Tibial nerve (tissue), 4 donors: ENCODE measurements around the gene FAM181A.

Experiments used
- EP300 ChIP-seq, 2 donors: sonication (generic); formaldehyde crosslinking; IDR thresholded peaks; one replicate each; pipeline ENCODE4 v1.6.1; 2017; ENCODE audit warnings: antibody characterized with exemption in 2 of 2, mild to moderate bottlenecking in 1 of 2
- POLR2A ChIP-seq, 2 donors: fragments of 450-650 bp; IDR thresholded peaks; one replicate each; pipeline ENCODE4 v1.6.1; 2017; ENCODE audit warnings: antibody characterized with exemption in 2 of 2, mild to moderate bottlenecking in 2 of 2, moderate library complexity in 2 of 2
- TF ChIP-seq, protein P1 (sequence below), 5 experiments: fragments of 200-600 bp in 3 of 5; fragments of 450-650 bp in 2 of 5; sonication (generic) in 3 of 5; IDR thresholded peaks; one replicate each; pipeline ENCODE4 v1.5.1; 2016 to 2019; ENCODE audit warnings: antibody characterized with exemption in 5 of 5, mild to moderate bottlenecking in 3 of 5, moderate library complexity in 2 of 5

DNA sequence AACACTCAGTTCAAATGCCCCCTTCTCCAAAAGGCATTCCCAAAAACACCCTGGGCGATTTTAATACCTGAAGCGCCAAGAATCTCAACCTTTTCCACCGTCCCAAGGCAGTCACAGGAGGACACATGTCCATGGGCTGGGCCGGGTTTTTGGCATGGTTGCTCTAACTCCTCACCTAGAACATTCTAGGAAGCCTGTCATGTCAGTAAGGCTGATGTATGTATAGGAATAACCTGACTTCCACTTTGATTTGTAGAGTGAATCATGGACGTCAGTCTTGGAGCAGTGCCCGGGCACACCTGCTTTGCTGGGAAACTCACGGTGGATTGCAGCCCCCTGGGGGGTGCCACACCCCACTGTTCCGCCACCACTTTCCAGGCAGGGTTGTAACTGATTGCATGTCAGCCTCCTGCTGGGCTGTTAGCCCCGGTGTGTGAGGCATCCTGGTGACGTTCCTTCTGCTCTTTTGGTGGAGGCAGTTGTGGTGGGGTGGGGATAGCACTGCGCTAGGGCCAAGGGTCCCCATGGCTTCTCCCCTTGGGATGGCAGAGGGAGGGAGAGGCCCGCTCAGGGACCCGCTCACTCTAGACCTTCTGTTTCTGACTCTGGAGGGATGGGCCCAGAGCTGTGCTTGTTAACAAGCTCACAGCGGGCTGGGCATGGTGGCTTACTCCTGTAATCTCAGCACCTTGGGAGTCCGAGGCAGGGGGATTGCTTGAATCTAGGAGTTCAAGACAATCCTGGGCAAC is 35.2 kb upstream of the FAM181A start:
- TF ChIP-seq EP300 (IDR thresholded peaks at IDR 0.05) = no peak
- no peak for TF ChIP-seq POLR2A (IDR thresholded peaks at IDR 0.05)
- TF ChIP-seq, protein P1, sequence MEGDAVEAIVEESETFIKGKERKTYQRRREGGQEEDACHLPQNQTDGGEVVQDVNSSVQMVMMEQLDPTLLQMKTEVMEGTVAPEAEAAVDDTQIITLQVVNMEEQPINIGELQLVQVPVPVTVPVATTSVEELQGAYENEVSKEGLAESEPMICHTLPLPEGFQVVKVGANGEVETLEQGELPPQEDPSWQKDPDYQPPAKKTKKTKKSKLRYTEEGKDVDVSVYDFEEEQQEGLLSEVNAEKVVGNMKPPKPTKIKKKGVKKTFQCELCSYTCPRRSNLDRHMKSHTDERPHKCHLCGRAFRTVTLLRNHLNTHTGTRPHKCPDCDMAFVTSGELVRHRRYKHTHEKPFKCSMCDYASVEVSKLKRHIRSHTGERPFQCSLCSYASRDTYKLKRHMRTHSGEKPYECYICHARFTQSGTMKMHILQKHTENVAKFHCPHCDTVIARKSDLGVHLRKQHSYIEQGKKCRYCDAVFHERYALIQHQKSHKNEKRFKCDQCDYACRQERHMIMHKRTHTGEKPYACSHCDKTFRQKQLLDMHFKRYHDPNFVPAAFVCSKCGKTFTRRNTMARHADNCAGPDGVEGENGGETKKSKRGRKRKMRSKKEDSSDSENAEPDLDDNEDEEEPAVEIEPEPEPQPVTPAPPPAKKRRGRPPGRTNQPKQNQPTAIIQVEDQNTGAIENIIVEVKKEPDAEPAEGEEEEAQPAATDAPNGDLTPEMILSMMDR (IDR thresholded peaks at IDR 0.05) = no peak
